ENCODE data around the gene NAP1L5.

DNA sequence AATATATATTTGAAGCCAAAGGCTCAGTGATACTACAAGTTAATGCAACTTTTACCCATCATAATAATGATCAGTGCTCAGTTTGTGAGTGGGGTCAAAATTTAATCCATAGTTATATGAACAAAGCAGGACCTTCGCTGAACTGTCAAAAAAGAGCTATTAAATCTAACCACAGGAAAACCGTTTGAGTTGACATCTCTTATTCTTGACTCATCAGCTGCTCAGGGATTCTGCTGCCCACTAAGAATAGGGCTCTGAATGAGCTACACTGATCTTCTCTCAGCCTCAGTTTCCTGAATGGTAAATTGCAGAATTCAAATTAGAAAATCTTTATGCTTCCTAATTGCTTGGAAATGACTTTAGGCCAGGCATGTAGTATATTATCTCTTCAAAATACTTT, 44.9 kb upstream of the NAP1L5 start:
- no peak for TF ChIP-seq POLR2AphosphoS5 (IDR thresholded peaks at IDR 0.05)
- TF ChIP-seq, protein P1, sequence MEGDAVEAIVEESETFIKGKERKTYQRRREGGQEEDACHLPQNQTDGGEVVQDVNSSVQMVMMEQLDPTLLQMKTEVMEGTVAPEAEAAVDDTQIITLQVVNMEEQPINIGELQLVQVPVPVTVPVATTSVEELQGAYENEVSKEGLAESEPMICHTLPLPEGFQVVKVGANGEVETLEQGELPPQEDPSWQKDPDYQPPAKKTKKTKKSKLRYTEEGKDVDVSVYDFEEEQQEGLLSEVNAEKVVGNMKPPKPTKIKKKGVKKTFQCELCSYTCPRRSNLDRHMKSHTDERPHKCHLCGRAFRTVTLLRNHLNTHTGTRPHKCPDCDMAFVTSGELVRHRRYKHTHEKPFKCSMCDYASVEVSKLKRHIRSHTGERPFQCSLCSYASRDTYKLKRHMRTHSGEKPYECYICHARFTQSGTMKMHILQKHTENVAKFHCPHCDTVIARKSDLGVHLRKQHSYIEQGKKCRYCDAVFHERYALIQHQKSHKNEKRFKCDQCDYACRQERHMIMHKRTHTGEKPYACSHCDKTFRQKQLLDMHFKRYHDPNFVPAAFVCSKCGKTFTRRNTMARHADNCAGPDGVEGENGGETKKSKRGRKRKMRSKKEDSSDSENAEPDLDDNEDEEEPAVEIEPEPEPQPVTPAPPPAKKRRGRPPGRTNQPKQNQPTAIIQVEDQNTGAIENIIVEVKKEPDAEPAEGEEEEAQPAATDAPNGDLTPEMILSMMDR (IDR thresholded peaks at IDR 0.05), result no peak
- TF ChIP-seq POLR2A (IDR thresholded peaks at IDR 0.05), result no peak
